ENCODE measurements around the gene MCC.

Gene MCC

DNA sequence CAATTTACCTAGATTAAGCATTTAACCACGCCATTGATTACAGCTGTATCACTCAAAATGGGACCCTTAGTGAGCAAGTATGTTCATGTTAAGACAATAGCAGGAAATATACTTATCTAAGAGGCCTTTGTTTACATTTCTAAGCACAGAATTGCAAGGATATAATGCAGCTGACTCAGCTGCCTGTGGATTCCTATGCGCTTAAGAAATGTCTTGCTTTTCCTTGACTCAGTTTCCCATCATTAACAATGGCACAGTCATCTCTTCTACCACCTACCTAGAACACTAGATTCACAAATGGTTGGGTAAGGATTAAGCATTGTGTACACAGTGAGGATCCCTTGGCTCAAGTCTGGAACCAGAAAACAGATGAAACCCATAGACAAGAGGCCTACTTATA lies 217.2 kb downstream of the MCC start:
- Histone ChIP-seq H4K20me1 (ENCODE audit: low read depth, low read length) (no peaks in the 10 kb centered on the region), H3F3A (ENCODE audit: insufficient read depth) (no peaks in the 10 kb centered on the region), H3K79me2 (ENCODE audit: insufficient read depth, low read length) (no peaks in the 10 kb centered on the region), H3K36me3 (ENCODE audit: low read length) (no peaks in the 10 kb centered on the region), H2AFZ (ENCODE audit: low read depth, low read length, severe bottlenecking) (no peak overlapping the region), H3K4me2 (ENCODE audit: low read depth, low read length, poor library complexity, severe bottlenecking) (no peak overlapping the region), H3K9me2 (replicated peaks; ENCODE audit: insufficient read depth, low read length) (no peaks in the 10 kb centered on the region), H3K4me3 (ENCODE audit: insufficient read depth, low read length, poor library complexity, severe bottlenecking) (no peak overlapping the region), H3K9ac (ENCODE audit: low read length) (no peak overlapping the region), H3K27me3 (ENCODE audit: low read length) (no peaks in the 10 kb centered on the region), H3K27ac (ENCODE audit: low read depth, low read length) (no peak overlapping the region), H3K9me3 (ENCODE audit: insufficient read depth, low read length) (no peaks in the 10 kb centered on the region)
- no peak for TF ChIP-seq EZH2phosphoT487 (conservative IDR thresholded peaks at IDR 0.05; ENCODE audit: low read length)
- TF ChIP-seq, protein P1, sequence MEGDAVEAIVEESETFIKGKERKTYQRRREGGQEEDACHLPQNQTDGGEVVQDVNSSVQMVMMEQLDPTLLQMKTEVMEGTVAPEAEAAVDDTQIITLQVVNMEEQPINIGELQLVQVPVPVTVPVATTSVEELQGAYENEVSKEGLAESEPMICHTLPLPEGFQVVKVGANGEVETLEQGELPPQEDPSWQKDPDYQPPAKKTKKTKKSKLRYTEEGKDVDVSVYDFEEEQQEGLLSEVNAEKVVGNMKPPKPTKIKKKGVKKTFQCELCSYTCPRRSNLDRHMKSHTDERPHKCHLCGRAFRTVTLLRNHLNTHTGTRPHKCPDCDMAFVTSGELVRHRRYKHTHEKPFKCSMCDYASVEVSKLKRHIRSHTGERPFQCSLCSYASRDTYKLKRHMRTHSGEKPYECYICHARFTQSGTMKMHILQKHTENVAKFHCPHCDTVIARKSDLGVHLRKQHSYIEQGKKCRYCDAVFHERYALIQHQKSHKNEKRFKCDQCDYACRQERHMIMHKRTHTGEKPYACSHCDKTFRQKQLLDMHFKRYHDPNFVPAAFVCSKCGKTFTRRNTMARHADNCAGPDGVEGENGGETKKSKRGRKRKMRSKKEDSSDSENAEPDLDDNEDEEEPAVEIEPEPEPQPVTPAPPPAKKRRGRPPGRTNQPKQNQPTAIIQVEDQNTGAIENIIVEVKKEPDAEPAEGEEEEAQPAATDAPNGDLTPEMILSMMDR (IDR thresholded peaks at IDR 0.05; ENCODE audit: insufficient read depth, low read length, poor library complexity, severe bottlenecking) = no peak

DNA sequence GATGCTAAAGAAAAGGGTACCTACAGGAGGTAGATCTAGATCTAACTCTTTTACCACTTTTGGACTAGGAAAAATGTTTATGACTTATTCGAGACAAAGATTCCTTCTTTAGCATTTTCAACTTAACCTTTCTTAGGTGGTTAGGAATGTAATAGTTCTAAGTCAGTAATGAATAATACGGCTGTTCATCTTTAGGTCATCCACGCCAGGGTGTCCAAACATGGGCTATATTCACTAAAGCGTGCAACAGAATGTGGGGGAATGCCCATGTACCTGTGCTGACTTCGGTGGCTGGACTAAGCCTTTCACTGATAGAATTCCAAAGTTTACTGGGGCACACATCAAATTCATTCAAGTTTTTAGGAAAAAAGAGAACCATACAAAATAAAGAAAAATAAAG lies 218.2 kb downstream of the MCC start:
- Histone ChIP-seq H3K36me3 (ENCODE audit: low read length) (no peaks in the 10 kb centered on the region), H3K79me2 (ENCODE audit: insufficient read depth, low read length) (no peaks in the 10 kb centered on the region), H3K27ac (ENCODE audit: low read depth, low read length) (no peak overlapping the region)

DNA sequence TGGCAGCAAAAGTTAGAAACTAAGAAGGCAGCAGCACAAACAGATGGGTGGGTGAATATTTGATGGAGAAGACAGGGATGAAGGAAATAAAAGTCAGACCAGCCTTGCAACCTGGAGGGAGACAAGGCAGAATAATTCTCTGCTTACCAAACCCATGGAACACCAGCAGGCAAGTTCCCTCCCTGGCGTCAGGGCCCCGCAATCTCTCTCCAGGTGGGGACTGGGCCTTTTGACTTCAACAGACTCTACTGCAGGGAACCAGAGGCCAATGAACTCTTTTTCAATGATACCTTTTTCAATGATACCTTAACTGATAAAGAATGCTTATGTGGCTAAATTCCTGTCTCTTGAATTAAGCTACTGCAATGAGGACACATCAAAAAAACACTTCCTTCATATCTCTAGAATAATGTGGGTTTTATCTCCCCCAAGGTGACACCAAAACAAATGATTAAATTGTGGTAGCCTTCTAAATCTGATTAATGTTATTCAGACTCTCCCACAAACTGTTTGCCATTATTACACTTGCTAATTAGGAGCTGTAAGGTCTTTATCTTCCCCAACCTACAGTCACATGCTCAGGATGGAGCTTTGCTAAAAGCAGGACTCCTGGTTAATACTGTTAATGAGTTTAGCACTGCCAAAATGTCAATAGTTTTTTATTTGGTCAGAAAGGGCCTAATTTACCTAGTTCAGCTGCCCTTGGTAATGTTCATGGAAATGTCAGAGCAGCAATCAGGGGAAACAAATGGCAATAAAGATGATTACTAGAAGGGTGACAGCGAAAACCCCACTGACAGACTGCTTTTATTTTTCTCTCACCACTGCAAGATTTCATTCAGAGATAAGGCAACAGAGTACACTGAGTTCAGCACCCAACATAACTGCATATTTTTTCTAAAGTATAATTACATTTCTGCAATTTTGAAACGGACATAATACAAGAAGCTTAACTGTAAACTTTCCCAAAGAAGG lies 218.9 kb downstream of the MCC start:
- H3K27me3 ChIP-seq (ENCODE audit: low read length) = no peaks in the 10 kb centered on the region
- no peak overlapping the region for H2AFZ ChIP-seq (ENCODE audit: low read depth, low read length, severe bottlenecking)
- no peaks in the 10 kb centered on the region for H3K79me2 ChIP-seq (ENCODE audit: insufficient read depth, low read length)
- no peaks in the 10 kb centered on the region for H3K9me3 ChIP-seq (ENCODE audit: insufficient read depth, low read length)
- no peaks in the 10 kb centered on the region for H4K20me1 ChIP-seq (ENCODE audit: low read depth, low read length)
- H3K4me2 ChIP-seq (ENCODE audit: low read depth, low read length, poor library complexity, severe bottlenecking) = no peak overlapping the region
- TF ChIP-seq, protein P1 (IDR thresholded peaks at IDR 0.05; ENCODE audit: insufficient read depth, low read length, poor library complexity, severe bottlenecking) = no peak
- no peak for TF ChIP-seq EZH2phosphoT487 (conservative IDR thresholded peaks at IDR 0.05; ENCODE audit: low read length)
- H3K4me3 ChIP-seq (ENCODE audit: insufficient read depth, low read length, poor library complexity, severe bottlenecking) = no peak overlapping the region
- H3K9ac ChIP-seq (ENCODE audit: low read length) = no peak overlapping the region
- H3K9me2 ChIP-seq (replicated peaks; ENCODE audit: insufficient read depth, low read length) = no peaks in the 10 kb centered on the region
- H3F3A ChIP-seq (ENCODE audit: insufficient read depth) = no peaks in the 10 kb centered on the region
- H3K27ac ChIP-seq (ENCODE audit: low read depth, low read length) = no peak overlapping the region
- no peaks in the 10 kb centered on the region for H3K36me3 ChIP-seq (ENCODE audit: low read length)

More for the DNA sequence above, 218.2 kb downstream of the MCC start:
- no peaks in the 10 kb centered on the region for H3K9me3 ChIP-seq (ENCODE audit: insufficient read depth, low read length)
- TF ChIP-seq, protein P1 (IDR thresholded peaks at IDR 0.05; ENCODE audit: insufficient read depth, low read length, poor library complexity, severe bottlenecking) = no peak
- no peak overlapping the region for H3K9ac ChIP-seq (ENCODE audit: low read length)
- no peak overlapping the region for H3K4me3 ChIP-seq (ENCODE audit: insufficient read depth, low read length, poor library complexity, severe bottlenecking)
- no peaks in the 10 kb centered on the region for H3K9me2 ChIP-seq (replicated peaks; ENCODE audit: insufficient read depth, low read length)
- no peaks in the 10 kb centered on the region for H4K20me1 ChIP-seq (ENCODE audit: low read depth, low read length)
- no peak overlapping the region for H3K4me2 ChIP-seq (ENCODE audit: low read depth, low read length, poor library complexity, severe bottlenecking)
- no peaks in the 10 kb centered on the region for H3K27me3 ChIP-seq (ENCODE audit: low read length)
- H3F3A ChIP-seq (ENCODE audit: insufficient read depth) = no peaks in the 10 kb centered on the region
- H2AFZ ChIP-seq (ENCODE audit: low read depth, low read length, severe bottlenecking) = no peak overlapping the region
